MG63 (cell line): ENCODE data around the gene MKRN2OS. TPM values are rescaled to one million over a fixed set of nuclear protein-coding genes. Genes with fewer than 3 reads are reported as not detected.
A peak's percentile ranks its signal among the peaks of the same experiment; 100 is the strongest.

ENCODE experiments used
- DNase-seq: peaks from one replicate; pipeline ENCODE4 v3.0.0-alpha.2; 2020
- H3K27me3 ChIP-seq: fragments of 250-450 bp; sonication (Bioruptor Pico); 2 replicates; pipeline ENCODE4 v1.5.1; 2020; ENCODE audit warnings: mild to moderate bottlenecking, moderate library complexity
- H3K36me3 ChIP-seq: fragments of 250-450 bp; sonication (Bioruptor Pico); 2 replicates; pipeline ENCODE4 v1.5.1; 2020; ENCODE audit warnings: mild to moderate bottlenecking, moderate library complexity
- H3K4me3 ChIP-seq: fragments of 250-450 bp; sonication (Bioruptor Pico); 2 replicates; pipeline ENCODE4 v1.5.1; 2020; ENCODE audit warnings: mild to moderate bottlenecking, moderate library complexity
- H3K9me3 ChIP-seq: fragments of 250-450 bp; sonication (Bioruptor Pico); 2 replicates; pipeline ENCODE4 v1.5.1; 2020; ENCODE audit warnings: mild to moderate bottlenecking, moderate library complexity
- total RNA-seq: library from RNA; depleted of rRNA; stranded (reverse); fragments of >200 nt; shearing (Covaris generic); gene quantifications from 2 replicates; pipeline ENCODE4 v1.2.3, GENCODE V29; 2014; ENCODE audit warnings: low replicate concordance

The MKRN2OS gene
- total RNA-seq, 1 experiment from 2014 or later = not detected

GRCh38 chr3:12574131-12574530, 28.8 kb upstream of the MKRN2OS start:
- Histone ChIP-seq H3K27me3 (no peaks in the 10 kb centered on the region), H3K4me3 (no peak overlapping the region), H3K9me3 (no peaks in the 10 kb centered on the region), H3K36me3 (peaks cover 13% of the 10 kb centered on the region)
- no peak for DNase-seq

GRCh38 chr3:12571986-12572385, 26.7 kb upstream of the MKRN2OS start:
- Histone ChIP-seq H3K4me3 (no peak overlapping the region), H3K9me3 (no peaks in the 10 kb centered on the region), H3K36me3 (peaks cover 7% of the 10 kb centered on the region), H3K27me3 (no peaks in the 10 kb centered on the region)
- DNase-seq = no peak

- Histone ChIP-seq H3K9me3 (no peaks in the 10 kb centered on the region), H3K27me3 (no peaks in the 10 kb centered on the region), H3K4me3 (no peak overlapping the region), H3K36me3 (peaks cover 6% of the 10 kb centered on the region)
- DNase-seq = no peak
Measured at GRCh38 chr3:12569836-12570235, 24.5 kb upstream of the MKRN2OS start.

GRCh38 chr3:12568747-12569146, 23.4 kb upstream of the MKRN2OS start:
- Histone ChIP-seq H3K27me3 (no peaks in the 10 kb centered on the region), H3K4me3 (no peak overlapping the region), H3K9me3 (no peaks in the 10 kb centered on the region), H3K36me3 (peaks cover 6% of the 10 kb centered on the region)
- no peak for DNase-seq

- Histone ChIP-seq H3K27me3 (no peaks in the 10 kb centered on the region), H3K9me3 (no peaks in the 10 kb centered on the region)
- no peak for DNase-seq
Measured at GRCh38 chr3:12566976-12567375, 21.7 kb upstream of the MKRN2OS start.

GRCh38 chr3:12562451-12562850, 17.2 kb upstream of the MKRN2OS start:
- H3K27me3 ChIP-seq = no peaks in the 10 kb centered on the region
- DNase-seq = no peak
- H3K36me3 ChIP-seq = no peaks in the 10 kb centered on the region
- H3K4me3 ChIP-seq = no peak overlapping the region
- H3K9me3 ChIP-seq = no peaks in the 10 kb centered on the region

More at GRCh38 chr3:12566976-12567375, 21.7 kb upstream of the MKRN2OS start:
- Histone ChIP-seq H3K36me3 (peaks cover 4% of the 10 kb centered on the region; the same call in 1 of the 2 replicates), H3K4me3 (no peak overlapping the region)

GRCh38 chr3:12561397-12561796, 16.1 kb upstream of the MKRN2OS start:
- Histone ChIP-seq H3K36me3 (no peaks in the 10 kb centered on the region), H3K27me3 (no peaks in the 10 kb centered on the region), H3K9me3 (no peaks in the 10 kb centered on the region), H3K4me3 (no peak overlapping the region)
- no peak for DNase-seq

- H3K27me3 ChIP-seq = no peaks in the 10 kb centered on the region
- no peak for DNase-seq
- no peak overlapping the region for H3K4me3 ChIP-seq
- no peaks in the 10 kb centered on the region for H3K36me3 ChIP-seq
- no peaks in the 10 kb centered on the region for H3K9me3 ChIP-seq
Measured at GRCh38 chr3:12560505-12561190, 15.3 kb upstream of the MKRN2OS start.

- no peaks in the 10 kb centered on the region for H3K27me3 ChIP-seq
- H3K36me3 ChIP-seq = no peaks in the 10 kb centered on the region
- DNase-seq = no peak
- no peaks in the 10 kb centered on the region for H3K9me3 ChIP-seq
- H3K4me3 ChIP-seq = no peak overlapping the region
Measured at GRCh38 chr3:12559520-12559919, 14.2 kb upstream of the MKRN2OS start.

GRCh38 chr3:12558706-12559105, 13.4 kb upstream of the MKRN2OS start:
- H3K27me3 ChIP-seq = no peaks in the 10 kb centered on the region
- no peaks in the 10 kb centered on the region for H3K36me3 ChIP-seq
- H3K4me3 ChIP-seq = peak overlapping the region; percentile 93
- H3K9me3 ChIP-seq = no peaks in the 10 kb centered on the region
- no peak for DNase-seq

- Histone ChIP-seq H3K9me3 (no peaks in the 10 kb centered on the region), H3K4me3 (peak overlapping the region; percentile 93), H3K27me3 (no peaks in the 10 kb centered on the region), H3K36me3 (no peaks in the 10 kb centered on the region)
- DNase-seq = no peak
Measured at GRCh38 chr3:12557473-12558100, 12.3 kb upstream of the MKRN2OS start.

GRCh38 chr3:12556690-12557472, 11.6 kb upstream of the MKRN2OS start, which contains the start of gene MKRN2:
Gene MKRN2, plus strand, starts transcription at chr3:12557087. Its CDS starts 64 bp downstream, at chr3:12557151.
- H3K4me3 ChIP-seq = peak within 1 kb of the TSS; percentile 93
- no peaks in the 10 kb centered on the region for H3K27me3 ChIP-seq
- H3K9me3 ChIP-seq = no peaks in the 10 kb centered on the region
- H3K36me3 ChIP-seq = no peaks in the 10 kb centered on the region
- peak; percentile 86 for DNase-seq

GRCh38 chr3:12556314-12556689, 11.0 kb upstream of the MKRN2OS start:
- H3K36me3 ChIP-seq = no peaks in the 10 kb centered on the region
- H3K27me3 ChIP-seq = no peaks in the 10 kb centered on the region
- H3K4me3 ChIP-seq = peak overlapping the region; percentile 93
- no peak for DNase-seq
- H3K9me3 ChIP-seq = no peaks in the 10 kb centered on the region

- DNase-seq = no peak
- Histone ChIP-seq H3K9me3 (no peaks in the 10 kb centered on the region), H3K36me3 (no peaks in the 10 kb centered on the region), H3K4me3 (peak overlapping the region; percentile 51), H3K27me3 (no peaks in the 10 kb centered on the region)
Measured at GRCh38 chr3:12553921-12554391, 8.7 kb upstream of the MKRN2OS start.

GRCh38 chr3:12549971-12550760, 4.9 kb upstream of the MKRN2OS start:
- Histone ChIP-seq H3K36me3 (no peaks in the 10 kb centered on the region), H3K9me3 (no peaks in the 10 kb centered on the region), H3K4me3 (no peak overlapping the region), H3K27me3 (no peaks in the 10 kb centered on the region)
- DNase-seq = no peak

GRCh38 chr3:12544652-12545472, 437 bp downstream of the MKRN2OS start:
- no peak for DNase-seq
- Histone ChIP-seq H3K27me3 (no peaks in the 10 kb centered on the region), H3K4me3 (no peak overlapping the region), H3K9me3 (no peaks in the 10 kb centered on the region), H3K36me3 (no peaks in the 10 kb centered on the region)
